ENCODE results near the gene EYA3. TPM values are rescaled to one million over a fixed set of nuclear protein-coding genes. Genes with fewer than 3 reads are reported as not detected.

EYA3 gene
- total and polyA plus RNA-seq, 2 of the 8 experiments (the other 6 are each of a cell fraction or from before 2014, with no cell fraction given) = 15.0 to 33.9 TPM

GRCh38 chr1:28067523-28068090 lies 20.8 kb downstream of the EYA3 start (continued):
- TF ChIP-seq ATF2 (IDR thresholded peaks at IDR 0.05; ENCODE audit: low read length) = no peak
- TF ChIP-seq TAF7 (optimal IDR thresholded peaks at IDR 0.05; ENCODE audit: borderline replicate concordance, low read depth, low read length) = no peak
- TF ChIP-seq HDAC2 (IDR thresholded peaks at IDR 0.05; ENCODE audit: borderline replicate concordance in 1 of 2, low read depth in 2 of 2, low read length in 2 of 2) = no peak

Data from H1 (cell line).